Measurements from ENCODE around the gene MAS1L. TPM values are rescaled to one million over a fixed set of nuclear protein-coding genes. Genes with fewer than 3 reads are reported as not detected.

MAS1L gene
- total RNA-seq, 1 experiment from 2014 or later: not detected

- no peak for TF ChIP-seq CTCF (IDR thresholded peaks at IDR 0.05; ENCODE audit: unreplicated experiment)
- Mint-ChIP-seq H3K36me3 (ENCODE audit: insufficient read depth, unreplicated experiment) (no peaks in the 10 kb centered on the region), H3K4me1 (ENCODE audit: insufficient read depth, unreplicated experiment) (peaks cover 7% of the 10 kb centered on the region), H3K9me3 (ENCODE audit: unreplicated experiment) (peaks cover 8% of the 10 kb centered on the region), H3K27me3 (ENCODE audit: insufficient read depth, unreplicated experiment) (no peaks in the 10 kb centered on the region), H3K27ac (ENCODE audit: low read depth, unreplicated experiment) (no peak overlapping the region), H3K4me3 (ENCODE audit: unreplicated experiment) (no peak overlapping the region)
- BruUV-seq (replicated peaks): no TSS peak
- intact Hi-C loops (cut with micrococcal nuclease): no loop called here
- CTCF ChIA-PET: no interaction called here
- DNase-seq (ENCODE audit: unreplicated experiment): no peak
- POLR2A ChIA-PET: no interaction called here
These were observed 30.1 kb upstream of the MAS1L start for GRCh38 chr6:29517728-29518440.

DNA sequence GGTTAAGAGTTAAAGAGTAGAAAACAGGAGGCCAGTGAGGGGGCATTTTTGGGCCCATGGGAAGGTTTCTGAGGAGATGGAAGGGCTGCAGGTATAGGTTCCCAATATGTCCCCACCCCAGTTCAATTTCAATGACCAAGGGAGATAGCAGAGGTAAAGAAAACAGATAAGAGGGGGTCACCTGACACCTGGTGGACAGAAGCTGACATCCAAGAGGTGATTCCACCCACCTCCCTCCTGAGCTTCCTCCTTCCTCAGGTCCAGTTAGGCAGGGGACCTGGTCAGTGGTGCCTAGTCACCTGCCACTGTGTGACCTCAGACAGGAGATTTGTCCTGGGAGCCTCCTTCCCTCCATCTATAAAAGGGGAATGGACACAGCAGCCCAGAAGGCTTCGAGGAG is 29.5 kb upstream of the MAS1L start:
- peaks cover 8% of the 10 kb centered on the region for H3K9me3 Mint-ChIP-seq (ENCODE audit: unreplicated experiment)
- H3K27ac Mint-ChIP-seq (ENCODE audit: low read depth, unreplicated experiment): no peak overlapping the region
- H3K4me1 Mint-ChIP-seq (ENCODE audit: insufficient read depth, unreplicated experiment): peaks cover 7% of the 10 kb centered on the region
- no peak for DNase-seq (ENCODE audit: unreplicated experiment)
- no TSS peak for BruUV-seq (replicated peaks)
- CTCF ChIA-PET: no interaction called here
- H3K36me3 Mint-ChIP-seq (ENCODE audit: insufficient read depth, unreplicated experiment): no peaks in the 10 kb centered on the region
- POLR2A ChIA-PET: no interaction called here
- no peaks in the 10 kb centered on the region for H3K27me3 Mint-ChIP-seq (ENCODE audit: insufficient read depth, unreplicated experiment)
- H3K4me3 Mint-ChIP-seq (ENCODE audit: unreplicated experiment): no peak overlapping the region
- no peak for TF ChIP-seq CTCF (IDR thresholded peaks at IDR 0.05; ENCODE audit: unreplicated experiment)
- intact Hi-C loops (cut with micrococcal nuclease): no loop called here

GRCh38 chr6:29516108-29516507 is 28.4 kb upstream of the MAS1L start:
- H3K9me3 Mint-ChIP-seq (ENCODE audit: unreplicated experiment): peaks cover 8% of the 10 kb centered on the region
- H3K27ac Mint-ChIP-seq (ENCODE audit: low read depth, unreplicated experiment): no peak overlapping the region
- intact Hi-C loops (cut with micrococcal nuclease): no loop called here
- peaks cover 7% of the 10 kb centered on the region for H3K4me1 Mint-ChIP-seq (ENCODE audit: insufficient read depth, unreplicated experiment)
- BruUV-seq (replicated peaks): no TSS peak
- H3K27me3 Mint-ChIP-seq (ENCODE audit: insufficient read depth, unreplicated experiment): peaks cover 8% of the 10 kb centered on the region
- H3K36me3 Mint-ChIP-seq (ENCODE audit: insufficient read depth, unreplicated experiment): no peaks in the 10 kb centered on the region
- CTCF ChIA-PET: no interaction called here
- no peak for TF ChIP-seq CTCF (IDR thresholded peaks at IDR 0.05; ENCODE audit: unreplicated experiment)
- peak; percentile 86 for DNase-seq (ENCODE audit: unreplicated experiment)
- POLR2A ChIA-PET: interaction anchor here (0.5 kb wide), 1 partner anchor 469 kb away, joined by 3 read pairs; no protein-coding TSS in a partner anchor
- H3K4me3 Mint-ChIP-seq (ENCODE audit: unreplicated experiment): no peak overlapping the region

- no peak overlapping the region for H3K27ac Mint-ChIP-seq (ENCODE audit: low read depth, unreplicated experiment)
- BruUV-seq (replicated peaks): no TSS peak
- H3K36me3 Mint-ChIP-seq (ENCODE audit: insufficient read depth, unreplicated experiment): no peaks in the 10 kb centered on the region
- peaks cover 50% of the 10 kb centered on the region for H3K27me3 Mint-ChIP-seq (ENCODE audit: insufficient read depth, unreplicated experiment)
- no peak for TF ChIP-seq CTCF (IDR thresholded peaks at IDR 0.05; ENCODE audit: unreplicated experiment)
- no peak for DNase-seq (ENCODE audit: unreplicated experiment)
- peaks cover 1% of the 10 kb centered on the region for H3K4me1 Mint-ChIP-seq (ENCODE audit: insufficient read depth, unreplicated experiment)
- H3K9me3 Mint-ChIP-seq (ENCODE audit: unreplicated experiment): no peaks in the 10 kb centered on the region
- no peak overlapping the region for H3K4me3 Mint-ChIP-seq (ENCODE audit: unreplicated experiment)
- intact Hi-C loops (cut with micrococcal nuclease): no loop called here
- ChIA-PET CTCF (no interaction called here), POLR2A (no interaction called here)
These were observed 23.1 kb upstream of the MAS1L start for GRCh38 chr6:29510746-29511300.

Data from MCF 10A (cell line).